ENCODE results near the gene CNKSR2. TPM values are rescaled to one million over a fixed set of nuclear protein-coding genes. Genes with fewer than 3 reads are reported as not detected.

Gene CNKSR2
- total RNA-seq, 1 donor from 2014 or later, result 1.1 TPM

DNA sequence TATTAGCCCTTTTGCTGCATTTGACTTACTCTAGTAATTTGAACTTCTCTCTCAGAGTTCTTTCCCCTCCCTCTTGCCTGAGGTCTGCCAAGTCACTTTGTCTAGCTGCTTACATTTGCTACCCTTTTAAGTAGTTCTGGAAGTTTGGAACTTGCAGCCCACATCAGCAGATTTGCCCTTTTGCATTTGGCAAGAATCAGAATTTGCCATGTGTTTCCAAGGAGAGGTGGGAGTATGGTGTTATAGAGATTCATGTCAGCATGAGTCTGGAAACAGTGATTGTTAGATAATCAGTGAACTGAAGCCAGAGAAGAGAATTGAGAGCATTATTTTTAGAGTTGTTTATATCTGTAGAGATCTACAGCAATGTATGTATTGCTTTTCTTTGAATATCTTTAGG is 231.8 kb downstream of the CNKSR2 start:
- Mint-ChIP-seq H3K4me1 (ENCODE audit: unreplicated experiment) (no peaks in the 10 kb centered on the region), H3K9me3 (ENCODE audit: unreplicated experiment) (no peaks in the 10 kb centered on the region), H3K4me3 (ENCODE audit: unreplicated experiment) (no peak overlapping the region), H3K27ac (ENCODE audit: unreplicated experiment) (no peak overlapping the region), H3K27me3 (ENCODE audit: unreplicated experiment) (no peaks in the 10 kb centered on the region), H3K36me3 (ENCODE audit: low read depth, unreplicated experiment) (no peaks in the 10 kb centered on the region)
- no peak for DNase-seq (ENCODE audit: low spot score)
- TF ChIP-seq CTCF (IDR thresholded peaks at IDR 0.05; ENCODE audit: unreplicated experiment), result no peak

GRCh38 chrX:21610168-21610567 is 235.9 kb downstream of the CNKSR2 start:
- Mint-ChIP-seq H3K4me3 (ENCODE audit: unreplicated experiment) (no peak overlapping the region), H3K4me1 (ENCODE audit: unreplicated experiment) (no peaks in the 10 kb centered on the region), H3K27me3 (ENCODE audit: unreplicated experiment) (no peaks in the 10 kb centered on the region), H3K27ac (ENCODE audit: unreplicated experiment) (no peak overlapping the region), H3K36me3 (ENCODE audit: low read depth, unreplicated experiment) (no peaks in the 10 kb centered on the region), H3K9me3 (ENCODE audit: unreplicated experiment) (no peaks in the 10 kb centered on the region)
- no peak for DNase-seq (ENCODE audit: low spot score)
- TF ChIP-seq CTCF (IDR thresholded peaks at IDR 0.05; ENCODE audit: unreplicated experiment), result no peak

DNA sequence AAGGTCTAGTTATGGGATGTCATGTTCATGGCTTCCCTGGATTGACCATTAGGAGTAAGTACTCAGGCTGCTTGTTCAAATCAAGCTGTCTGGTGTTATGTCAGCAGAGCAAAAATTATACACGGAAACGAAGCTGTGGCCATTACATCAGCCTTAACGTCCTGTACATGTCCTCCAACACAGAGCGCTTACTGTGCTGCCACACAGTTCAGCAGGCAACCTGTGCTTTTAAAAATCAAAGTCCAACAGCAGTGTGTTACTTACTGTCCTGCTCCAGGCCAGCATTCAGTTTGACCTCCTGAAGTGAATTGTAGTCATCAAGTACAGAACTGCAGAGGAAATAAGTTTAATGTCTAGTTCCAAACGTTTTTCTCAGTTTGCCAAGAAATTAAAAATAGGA is 237.9 kb downstream of the CNKSR2 start:
- Mint-ChIP-seq H3K4me3 (ENCODE audit: unreplicated experiment) (no peak overlapping the region), H3K4me1 (ENCODE audit: unreplicated experiment) (no peaks in the 10 kb centered on the region), H3K9me3 (ENCODE audit: unreplicated experiment) (no peaks in the 10 kb centered on the region), H3K27me3 (ENCODE audit: unreplicated experiment) (no peaks in the 10 kb centered on the region), H3K36me3 (ENCODE audit: low read depth, unreplicated experiment) (no peaks in the 10 kb centered on the region), H3K27ac (ENCODE audit: unreplicated experiment) (no peak overlapping the region)
- DNase-seq (ENCODE audit: low spot score), result no peak
- no peak for TF ChIP-seq CTCF (IDR thresholded peaks at IDR 0.05; ENCODE audit: unreplicated experiment)

- Mint-ChIP-seq H3K4me3 (ENCODE audit: unreplicated experiment) (no peak overlapping the region), H3K9me3 (ENCODE audit: unreplicated experiment) (no peaks in the 10 kb centered on the region), H3K27ac (ENCODE audit: unreplicated experiment) (no peak overlapping the region), H3K4me1 (ENCODE audit: unreplicated experiment) (no peaks in the 10 kb centered on the region), H3K36me3 (ENCODE audit: low read depth, unreplicated experiment) (no peaks in the 10 kb centered on the region), H3K27me3 (ENCODE audit: unreplicated experiment) (no peaks in the 10 kb centered on the region)
- no peak for DNase-seq (ENCODE audit: low spot score)
- no peak for TF ChIP-seq CTCF (IDR thresholded peaks at IDR 0.05; ENCODE audit: unreplicated experiment)
These were observed 242.2 kb downstream of the CNKSR2 start for GRCh38 chrX:21616386-21616785.

DNA sequence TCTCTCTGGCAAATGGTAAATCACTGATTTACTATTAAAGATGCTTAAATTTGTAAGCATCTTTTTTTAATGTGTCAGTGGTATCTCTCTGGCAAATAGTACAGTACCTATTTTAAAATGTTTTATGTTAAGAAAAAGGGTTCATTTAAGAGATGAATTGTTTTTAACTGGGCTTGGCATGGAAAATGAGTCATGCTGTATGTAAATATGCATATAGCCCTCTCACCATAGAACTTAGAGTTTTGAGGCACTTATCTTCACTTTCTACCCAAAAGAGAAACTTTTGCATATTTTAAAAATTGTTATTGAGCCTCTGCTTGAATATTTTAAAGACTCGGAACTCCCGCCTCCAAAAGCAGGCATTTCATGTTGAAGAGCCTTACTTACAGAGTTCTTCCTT is 246.0 kb downstream of the CNKSR2 start:
- no peak for DNase-seq (ENCODE audit: low spot score)
- no peak overlapping the region for H3K4me3 Mint-ChIP-seq (ENCODE audit: unreplicated experiment)
- no peaks in the 10 kb centered on the region for H3K9me3 Mint-ChIP-seq (ENCODE audit: unreplicated experiment)
- H3K27ac Mint-ChIP-seq (ENCODE audit: unreplicated experiment), result no peak overlapping the region
- TF ChIP-seq CTCF (IDR thresholded peaks at IDR 0.05; ENCODE audit: unreplicated experiment), result no peak
- no peaks in the 10 kb centered on the region for H3K4me1 Mint-ChIP-seq (ENCODE audit: unreplicated experiment)
- no peaks in the 10 kb centered on the region for H3K36me3 Mint-ChIP-seq (ENCODE audit: low read depth, unreplicated experiment)
- H3K27me3 Mint-ChIP-seq (ENCODE audit: unreplicated experiment), result no peaks in the 10 kb centered on the region

Measured in endothelial cell (in vitro differentiated cells).